HepG2 (cell line): Measurements from ENCODE around the gene KANSL3. TPM values are rescaled to one million over a fixed set of nuclear protein-coding genes. Genes with fewer than 3 reads are reported as not detected.
A peak's percentile ranks its signal among the peaks of the same experiment; 100 is the strongest.

Experiments used
- EZH2 ChIP-seq: conservative IDR thresholded peaks from 2 replicates; pipeline ENCODE4 v1.6.1; 2012; ENCODE audit warnings: mild to moderate bottlenecking, low read depth, low read length, moderate library complexity
- HMGA1 ChIP-seq: sonication (generic); formaldehyde crosslinking; conservative IDR thresholded peaks from 2 replicates; pipeline ENCODE4 v1.4.0; 2020; ENCODE audit warnings: missing genetic modification reagents
- MAFF ChIP-seq: IDR thresholded peaks from 2 replicates; pipeline ENCODE4 v1.6.1; 2011; ENCODE audit warnings: low read depth, low read length, improper control_type of control experiment
- MYPOP ChIP-seq: sonication (generic); formaldehyde crosslinking; IDR thresholded peaks from 2 replicates; pipeline ENCODE4 v1.8.1; 2023; ENCODE audit warnings: mild to moderate bottlenecking, moderate library complexity, missing genetic modification reagents
- PRDM10 ChIP-seq: sonication (generic); formaldehyde crosslinking; IDR thresholded peaks from 2 replicates; pipeline ENCODE4 v1.4.0; 2020; ENCODE audit warnings: low read depth, missing genetic modification reagents
- SMAD1 ChIP-seq: sonication (generic); formaldehyde crosslinking; IDR thresholded peaks from 2 replicates; pipeline ENCODE4 v1.4.0; 2020; ENCODE audit warnings: missing genetic modification reagents, low read depth, mild to moderate bottlenecking, borderline replicate concordance
- SSRP1 ChIP-seq: IDR thresholded peaks from 2 replicates; pipeline ENCODE4 v1.6.1; 2016; ENCODE audit warnings: control low read depth
- TEF ChIP-seq: sonication (generic); formaldehyde crosslinking; IDR thresholded peaks from 2 replicates; pipeline ENCODE4 v1.5.0; 2020; ENCODE audit warnings: missing genetic modification reagents
- ZBTB33 ChIP-seq: sonication (generic); formaldehyde crosslinking; IDR thresholded peaks from 2 replicates; pipeline ENCODE4 v1.4.0; 2020; ENCODE audit warnings: missing genetic modification reagents
- ZFP41 ChIP-seq: sonication (generic); formaldehyde crosslinking; IDR thresholded peaks from 2 replicates; pipeline ENCODE4 v1.4.0; 2020; ENCODE audit warnings: mild to moderate bottlenecking, missing genetic modification reagents, borderline replicate concordance
- ZHX2 ChIP-seq, 2 experiments: sonication (generic) in 1 of 2; formaldehyde crosslinking in 1 of 2; IDR thresholded peaks; 2 replicates each; pipeline versions ENCODE4 v1.6.1 to v1.9.0; 2014 to 2022; ENCODE audit warnings: antibody characterized with exemption in 1 of 2, borderline replicate concordance in 1 of 2, inconsistent platforms in 1 of 2, low read depth in 1 of 2, missing genetic modification reagents in 1 of 2
- ZNF784 ChIP-seq: sonication (generic); formaldehyde crosslinking; IDR thresholded peaks from 2 replicates; pipeline ENCODE4 v1.5.1; 2020; ENCODE audit warnings: missing genetic modification reagents, mild to moderate bottlenecking, borderline replicate concordance
- polyA plus RNA-seq, 8 experiments: library from polyadenylated mRNA; depleted of rRNA in 3 of 8; stranded (reverse) in 7 of 8; unstranded in 1 of 8; fragments of >200 nt; fragmentation: Illumina TruSeq in 4 of 8; extraction: Trizol in 4 of 8; gene quantifications; 2 replicates each; pipeline versions ENCODE4 v1.2.1 to v1.2.3, GENCODE V29; 2011 to 2016; ENCODE audit warnings: low read depth in 4 of 8, missing spikeins in 1 of 8, mixed read lengths in 1 of 8; ENCODE audit not compliant: insufficient read depth in 1 of 8
- total RNA-seq, 5 experiments: library from RNA; depleted of rRNA; stranded (reverse); fragments of >200 nt; fragmentation: Illumina TruSeq; extraction: Trizol; gene quantifications; 2 replicates each; pipeline ENCODE4 v1.2.3, GENCODE V29; 2016; ENCODE audit warnings: low read depth in 1 of 5

The KANSL3 gene
- total and polyA plus RNA-seq, 2 of the 13 experiments (the other 11 are each of a cell fraction or from before 2014, with no cell fraction given), result 20.8 to 37.3 TPM

GRCh38 chr2:96549967-96550786 lies 87.9 kb downstream of the KANSL3 start (continued):
- TF ChIP-seq MYPOP (CRISPR knock-in tag), result peak; percentile 93
- TF ChIP-seq MAFF, result no peak
- peak; percentile 92; the same call in 1 of the 2 replicates for TF ChIP-seq ZFP41 (CRISPR knock-in tag)
- TF ChIP-seq PRDM10 (CRISPR knock-in tag), result no peak
- no peak for TF ChIP-seq HMGA1
- peak; percentile 83 for TF ChIP-seq ZBTB33 (CRISPR knock-in tag)
- TF ChIP-seq SMAD1, result peak; percentile 99; the same call in 1 of the 2 replicates
- TF ChIP-seq EZH2, result no peak
- no peak; the same call in 1 of the 2 replicates for TF ChIP-seq SSRP1 (CRISPR knock-in tag)
- peak; percentile 95 for TF ChIP-seq ZNF784 (CRISPR knock-in tag)
- TF ChIP-seq TEF (CRISPR knock-in tag), result no peak; the same call in 1 of the 2 replicates
- peak; percentile 37; the same call in 1 of the 2 replicates for TF ChIP-seq ZHX2 (IDR thresholded peaks at IDR 0.05; ENCODE audit: low read depth)
- no peak for TF ChIP-seq ZHX2 (CRISPR knock-in tag; IDR thresholded peaks at IDR 0.05; ENCODE audit: borderline replicate concordance)
